DND-41 (cell line): ENCODE measurements around the gene BCR.

Source experiments
- EZH2 ChIP-seq: IDR thresholded peaks from 3 replicates; pipeline ENCODE4 v1.6.1; 2012; ENCODE audit warnings: borderline replicate concordance, low read depth, mild to moderate bottlenecking, moderate library complexity, low read length, inconsistent platforms; ENCODE audit not compliant: severe bottlenecking
- TF ChIP-seq, protein P1 (sequence below): IDR thresholded peaks from 2 replicates; pipeline ENCODE4 v1.5.1; 2012; ENCODE audit warnings: borderline replicate concordance, low read length, moderate library complexity, mild to moderate bottlenecking; ENCODE audit not compliant: poor library complexity, severe bottlenecking; ENCODE audit errors: extremely low read depth

DNA sequence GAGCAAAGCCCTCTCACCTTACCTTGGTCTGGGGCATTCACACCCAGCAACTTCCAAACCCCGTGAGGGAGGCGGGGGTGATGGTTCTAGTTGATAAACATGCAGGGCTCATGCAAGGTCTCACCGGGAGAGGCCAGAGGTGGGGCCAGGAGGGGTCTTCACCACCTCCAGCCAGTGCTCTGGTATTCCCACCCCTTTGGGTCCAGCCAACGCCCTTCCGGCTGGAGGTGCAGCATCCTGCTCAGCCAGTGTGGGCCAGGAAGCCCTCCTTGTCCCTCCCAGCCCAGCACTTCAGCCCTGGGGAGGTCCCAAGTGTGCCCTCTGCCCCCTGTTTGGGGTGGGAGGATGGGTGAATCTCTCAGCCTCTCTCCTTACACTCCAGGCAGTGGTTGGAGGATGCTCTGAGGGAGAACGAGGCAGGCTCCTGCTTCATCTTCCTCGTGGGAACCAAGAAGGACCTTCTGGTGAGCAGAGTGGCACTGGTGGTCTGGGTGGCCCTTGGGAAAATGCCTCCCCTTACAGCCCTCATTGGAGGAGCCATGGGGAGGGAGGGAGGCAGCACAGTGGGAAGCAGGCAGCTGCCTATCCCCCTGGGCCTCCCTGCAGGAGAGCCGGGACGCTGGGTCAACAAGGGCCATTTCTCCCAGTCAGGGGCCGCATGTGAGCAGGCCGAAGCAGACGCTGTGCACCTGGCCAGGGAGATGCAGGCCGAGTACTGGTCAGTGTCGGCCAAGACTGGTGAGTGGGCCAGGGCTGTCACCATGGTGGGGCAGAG lies 21.6 kb upstream of the BCR start:
- TF ChIP-seq, protein P1, sequence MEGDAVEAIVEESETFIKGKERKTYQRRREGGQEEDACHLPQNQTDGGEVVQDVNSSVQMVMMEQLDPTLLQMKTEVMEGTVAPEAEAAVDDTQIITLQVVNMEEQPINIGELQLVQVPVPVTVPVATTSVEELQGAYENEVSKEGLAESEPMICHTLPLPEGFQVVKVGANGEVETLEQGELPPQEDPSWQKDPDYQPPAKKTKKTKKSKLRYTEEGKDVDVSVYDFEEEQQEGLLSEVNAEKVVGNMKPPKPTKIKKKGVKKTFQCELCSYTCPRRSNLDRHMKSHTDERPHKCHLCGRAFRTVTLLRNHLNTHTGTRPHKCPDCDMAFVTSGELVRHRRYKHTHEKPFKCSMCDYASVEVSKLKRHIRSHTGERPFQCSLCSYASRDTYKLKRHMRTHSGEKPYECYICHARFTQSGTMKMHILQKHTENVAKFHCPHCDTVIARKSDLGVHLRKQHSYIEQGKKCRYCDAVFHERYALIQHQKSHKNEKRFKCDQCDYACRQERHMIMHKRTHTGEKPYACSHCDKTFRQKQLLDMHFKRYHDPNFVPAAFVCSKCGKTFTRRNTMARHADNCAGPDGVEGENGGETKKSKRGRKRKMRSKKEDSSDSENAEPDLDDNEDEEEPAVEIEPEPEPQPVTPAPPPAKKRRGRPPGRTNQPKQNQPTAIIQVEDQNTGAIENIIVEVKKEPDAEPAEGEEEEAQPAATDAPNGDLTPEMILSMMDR, result no peak
- no peak for TF ChIP-seq EZH2
